GM12865 (cell line): ENCODE measurements around the gene CA10.

ENCODE experiments used
- DNase-seq: peaks from one replicate; pipeline ENCODE4 v3.0.0; 2010; ENCODE audit warnings: low read depth
- H3K4me3 ChIP-seq: 2 replicates; pipeline ENCODE4 v1.5.1; 2011; ENCODE audit warnings: mild to moderate bottlenecking, low read depth, low read length, control low read depth
- CTCF ChIP-seq: IDR thresholded peaks from 2 replicates; pipeline ENCODE4 v1.5.1; 2011; ENCODE audit warnings: low read length, control low read depth, low read depth, inconsistent platforms; ENCODE audit not compliant: insufficient read depth; ENCODE audit errors: missing control alignments

Gene CA10

DNA sequence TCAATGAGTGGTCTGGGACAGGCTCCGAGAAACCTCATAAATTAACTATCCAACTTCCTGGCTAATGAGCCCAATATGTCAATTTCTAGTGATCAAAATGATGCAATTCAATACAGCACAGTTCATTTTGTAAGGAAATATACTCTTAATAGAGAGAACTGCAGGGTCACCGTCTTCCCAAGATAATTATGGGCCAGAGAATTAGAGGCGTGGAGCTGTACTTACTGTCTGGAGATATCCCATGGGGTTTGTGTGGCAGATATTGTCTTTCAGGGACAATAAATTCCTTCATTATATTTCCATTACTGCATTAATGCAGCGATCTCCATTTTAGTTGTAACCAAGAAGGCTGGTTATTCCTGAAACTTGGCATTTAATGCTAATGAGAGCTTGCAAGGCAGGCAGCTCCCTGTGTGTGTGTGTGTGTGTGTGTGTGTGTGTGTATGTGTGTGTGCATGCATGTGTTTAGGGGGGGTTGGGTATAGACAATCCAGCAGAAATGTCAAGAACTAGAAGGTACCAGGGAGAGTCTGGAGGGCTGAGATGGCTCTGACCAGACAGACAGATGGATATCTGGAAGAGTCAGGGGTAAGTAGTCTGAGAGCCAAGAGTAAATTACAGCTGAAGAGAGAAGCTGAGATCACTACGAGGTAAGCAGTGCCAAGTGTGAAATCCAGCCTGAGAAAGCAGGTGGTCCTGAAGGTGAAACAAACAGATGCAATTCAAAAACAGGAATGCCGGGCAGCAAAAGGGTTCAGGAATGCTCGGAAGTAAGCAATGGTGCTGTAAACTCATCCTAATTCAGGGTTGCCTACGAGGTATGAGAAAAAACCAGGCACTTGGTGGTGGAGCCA lies 393.0 kb downstream of the CA10 start:
- H3K4me3 ChIP-seq: no peak overlapping the region
- DNase-seq: no peak
- no peak for TF ChIP-seq CTCF

DNA sequence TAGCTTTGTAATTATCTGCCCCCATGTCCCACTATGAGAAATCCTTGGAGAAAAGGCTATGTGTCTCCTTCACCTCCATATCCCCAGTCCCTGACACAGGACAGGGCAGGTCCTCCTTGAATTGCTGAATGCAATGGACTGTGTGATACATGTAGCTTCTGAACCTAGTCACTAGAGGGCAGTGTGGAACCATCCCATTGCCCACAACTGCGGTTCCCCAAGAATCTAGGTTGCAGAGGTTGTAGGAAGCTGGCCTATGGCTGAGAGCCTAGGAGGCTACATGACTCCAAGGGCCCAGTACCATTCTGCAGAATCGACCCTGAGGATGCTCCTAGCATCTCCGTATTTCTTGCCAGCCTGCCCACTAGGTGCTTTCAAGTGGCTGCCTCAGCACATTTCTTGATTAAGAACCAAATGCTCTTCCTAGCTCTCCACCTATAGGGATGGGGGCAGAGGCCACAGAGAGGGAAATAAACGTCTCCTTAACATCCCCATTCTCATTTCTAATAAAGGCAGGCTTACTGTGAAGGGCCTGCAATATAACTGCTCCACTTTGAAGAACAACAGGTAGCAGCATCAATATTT lies 394.0 kb downstream of the CA10 start:
- TF ChIP-seq CTCF: peak; percentile 88
- peak; percentile 72 for DNase-seq
- H3K4me3 ChIP-seq: no peak overlapping the region

DNA sequence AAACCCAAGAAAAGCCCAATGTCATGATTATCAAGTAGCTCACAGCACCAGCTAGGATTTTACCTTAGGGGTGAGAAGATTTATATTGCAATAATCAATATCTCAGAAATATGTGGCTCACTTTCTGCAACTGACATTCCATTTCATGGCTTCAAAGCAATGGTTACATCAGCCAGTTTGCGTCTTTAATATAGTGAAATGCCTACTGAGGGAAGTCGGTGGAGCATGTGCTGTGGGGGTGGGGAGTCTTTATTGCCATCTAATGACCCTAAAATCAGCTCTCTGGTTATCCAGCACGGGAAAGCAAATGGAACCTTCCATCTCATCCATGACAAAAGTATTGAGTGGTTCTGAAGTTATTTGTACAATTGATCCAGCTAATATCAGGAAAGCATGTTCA lies 395.5 kb downstream of the CA10 start:
- TF ChIP-seq CTCF: no peak
- no peak for DNase-seq
- no peak overlapping the region for H3K4me3 ChIP-seq

DNA sequence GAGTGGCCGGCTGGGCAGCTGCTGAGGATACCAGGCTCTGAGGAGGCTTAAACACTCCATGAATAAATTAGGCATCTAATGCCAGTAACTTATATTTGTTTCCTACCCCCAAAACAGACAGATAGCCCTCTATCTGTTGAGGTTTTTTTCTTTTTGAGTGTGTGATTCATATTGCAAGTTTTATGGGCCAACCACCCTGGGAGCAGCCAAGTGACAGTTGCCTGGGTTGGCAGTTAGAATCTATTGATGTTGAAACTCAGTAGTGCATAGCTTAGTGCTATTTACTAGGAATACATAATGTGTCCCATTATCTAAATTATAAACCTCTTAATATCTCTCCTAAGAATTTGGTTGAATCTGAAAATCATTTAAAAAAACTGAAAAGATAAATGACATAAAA lies 397.4 kb downstream of the CA10 start:
- H3K4me3 ChIP-seq: no peak overlapping the region
- TF ChIP-seq CTCF: no peak
- DNase-seq: no peak

DNA sequence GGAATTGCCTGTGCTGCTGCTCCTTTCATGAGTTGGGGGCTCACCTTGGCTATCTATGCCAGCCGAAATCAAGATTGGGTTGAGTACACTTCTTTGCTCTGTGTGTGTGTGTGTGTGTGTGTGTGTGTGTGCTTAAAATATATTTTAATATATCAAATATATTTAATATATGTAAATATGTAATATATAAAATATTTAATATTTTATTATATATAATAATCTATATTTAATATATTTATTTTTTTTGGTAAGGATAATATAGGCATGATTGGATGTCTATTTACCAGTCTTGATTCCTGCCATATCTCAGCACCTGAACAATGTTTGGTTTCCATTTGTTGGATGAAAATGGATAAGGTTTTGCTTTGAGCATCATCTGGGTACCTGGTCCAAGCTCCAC lies 399.3 kb downstream of the CA10 start:
- no peak overlapping the region for H3K4me3 ChIP-seq
- DNase-seq: no peak
- no peak for TF ChIP-seq CTCF

DNA sequence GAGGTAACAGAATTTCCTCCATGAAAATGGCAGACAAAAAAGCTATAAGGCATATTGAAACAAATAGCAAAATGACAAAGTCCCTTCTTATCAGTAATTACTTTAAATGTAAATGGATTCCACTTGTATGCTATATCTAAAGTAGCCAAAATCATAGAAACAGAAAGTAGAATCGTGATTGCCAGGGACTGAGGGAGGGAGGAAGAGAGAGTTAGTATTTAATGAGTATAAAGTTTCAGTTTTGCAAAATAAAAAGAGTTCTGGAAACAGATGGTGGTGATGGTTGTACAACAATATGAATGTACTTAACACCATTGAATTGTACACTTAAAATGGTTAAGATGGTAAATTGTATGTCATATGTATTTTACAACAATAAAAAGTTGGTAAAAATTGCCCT lies 407.4 kb downstream of the CA10 start:
- no peak overlapping the region for H3K4me3 ChIP-seq
- no peak for DNase-seq
- no peak for TF ChIP-seq CTCF
